Type B pancreatic cell (in vitro differentiated cells): ENCODE results near the gene TSGA10. TPM values are rescaled to one million over a fixed set of nuclear protein-coding genes. Genes with fewer than 3 reads are reported as not detected.
"Not testable (repeated sequence)": the region's sequence is repeated elsewhere in the genome, so short reads cannot be mapped to it uniquely, and the experiment has no call there.

ENCODE experiments used
- DNase-seq: peaks from one replicate; pipeline ENCODE4 v3.0.0; 2021; ENCODE audit warnings: mixed read lengths; ENCODE audit not compliant: unreplicated experiment; ENCODE audit errors: extremely low spot score
- H3K27ac Mint-ChIP-seq: 2 replicates; pipeline ENCODE4 v1.8.0; 2021; ENCODE audit warnings: mild to moderate bottlenecking, mixed read lengths
- H3K27me3 Mint-ChIP-seq: 2 replicates; pipeline ENCODE4 v1.8.0; 2021; ENCODE audit warnings: mixed read lengths
- H3K36me3 Mint-ChIP-seq: 2 replicates; pipeline ENCODE4 v1.8.0; 2021; ENCODE audit warnings: mixed read lengths
- H3K4me1 Mint-ChIP-seq: one replicate; pipeline ENCODE4 v1.8.0; 2021; ENCODE audit warnings: mixed read lengths; ENCODE audit not compliant: unreplicated experiment
- H3K4me3 Mint-ChIP-seq: 2 replicates; pipeline ENCODE4 v1.8.0; 2021; ENCODE audit warnings: mild to moderate bottlenecking, mixed read lengths
- H3K9me3 Mint-ChIP-seq: 2 replicates; pipeline ENCODE4 v1.8.0; 2021; ENCODE audit warnings: mixed read lengths
- long read RNA-seq: library from polyadenylated mRNA; unstranded; transcript quantifications from one replicate; pipeline ENCODE4 v2.0.0, GENCODE V29; 2020
- total RNA-seq: library from RNA; stranded (reverse); gene quantifications from 2 replicates; pipeline ENCODE4 v1.2.1, GENCODE V29; 2021; ENCODE audit warnings: low replicate concordance
- TF ChIP-seq, protein P1 (sequence below): fragments of 200-600 bp; sonication (generic); conservative IDR thresholded peaks from 2 replicates; pipeline ENCODE4 v1.5.0; 2021; ENCODE audit warnings: antibody characterized with exemption, mild to moderate bottlenecking

TSGA10 gene
- total RNA-seq: 7.4 and 10.9 TPM in 2 replicates
- long read RNA-seq, partial matches to known transcripts: 14 of 29 reads
- long read RNA-seq, other reads (novel, unspliced or antisense): 13 of 29 reads

GRCh38 chr2:99154643-99155536, at the start of gene TSGA10, which contains the start of gene LIPT1:
TSS of gene TSGA10 (minus strand) at chr2:99154942. CDS start at chr2:99109439, 45,503 bp downstream.
TSS of gene LIPT1 (plus strand) at chr2:99154967. CDS start at chr2:99161958, 6,991 bp downstream.
- H3K4me1 Mint-ChIP-seq: peaks cover 18% of the 10 kb centered on the region
- no peaks in the 10 kb centered on the region for H3K27me3 Mint-ChIP-seq
- H3K9me3 Mint-ChIP-seq: no peaks in the 10 kb centered on the region
- H3K4me3 Mint-ChIP-seq: no peak within 1 kb of the TSS
- no peak within 1 kb of the TSS for H3K27ac Mint-ChIP-seq
- DNase-seq: peak; percentile 89
- TF ChIP-seq, protein P1, sequence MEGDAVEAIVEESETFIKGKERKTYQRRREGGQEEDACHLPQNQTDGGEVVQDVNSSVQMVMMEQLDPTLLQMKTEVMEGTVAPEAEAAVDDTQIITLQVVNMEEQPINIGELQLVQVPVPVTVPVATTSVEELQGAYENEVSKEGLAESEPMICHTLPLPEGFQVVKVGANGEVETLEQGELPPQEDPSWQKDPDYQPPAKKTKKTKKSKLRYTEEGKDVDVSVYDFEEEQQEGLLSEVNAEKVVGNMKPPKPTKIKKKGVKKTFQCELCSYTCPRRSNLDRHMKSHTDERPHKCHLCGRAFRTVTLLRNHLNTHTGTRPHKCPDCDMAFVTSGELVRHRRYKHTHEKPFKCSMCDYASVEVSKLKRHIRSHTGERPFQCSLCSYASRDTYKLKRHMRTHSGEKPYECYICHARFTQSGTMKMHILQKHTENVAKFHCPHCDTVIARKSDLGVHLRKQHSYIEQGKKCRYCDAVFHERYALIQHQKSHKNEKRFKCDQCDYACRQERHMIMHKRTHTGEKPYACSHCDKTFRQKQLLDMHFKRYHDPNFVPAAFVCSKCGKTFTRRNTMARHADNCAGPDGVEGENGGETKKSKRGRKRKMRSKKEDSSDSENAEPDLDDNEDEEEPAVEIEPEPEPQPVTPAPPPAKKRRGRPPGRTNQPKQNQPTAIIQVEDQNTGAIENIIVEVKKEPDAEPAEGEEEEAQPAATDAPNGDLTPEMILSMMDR: peak; percentile 49
- H3K36me3 Mint-ChIP-seq: peaks cover 12% of the 10 kb centered on the region

- Mint-ChIP-seq H3K4me3 (no peak overlapping the region), H3K9me3 (no peaks in the 10 kb centered on the region), H3K36me3 (peaks cover 21% of the 10 kb centered on the region), H3K27me3 (no peaks in the 10 kb centered on the region), H3K4me1 (no peaks in the 10 kb centered on the region), H3K27ac (no peak overlapping the region)
- no peak for DNase-seq
- TF ChIP-seq, protein P1: peak; percentile 63
These were observed 47.4 kb upstream of the TSGA10 start for GRCh38 chr2:99201959-99202678.

DNA sequence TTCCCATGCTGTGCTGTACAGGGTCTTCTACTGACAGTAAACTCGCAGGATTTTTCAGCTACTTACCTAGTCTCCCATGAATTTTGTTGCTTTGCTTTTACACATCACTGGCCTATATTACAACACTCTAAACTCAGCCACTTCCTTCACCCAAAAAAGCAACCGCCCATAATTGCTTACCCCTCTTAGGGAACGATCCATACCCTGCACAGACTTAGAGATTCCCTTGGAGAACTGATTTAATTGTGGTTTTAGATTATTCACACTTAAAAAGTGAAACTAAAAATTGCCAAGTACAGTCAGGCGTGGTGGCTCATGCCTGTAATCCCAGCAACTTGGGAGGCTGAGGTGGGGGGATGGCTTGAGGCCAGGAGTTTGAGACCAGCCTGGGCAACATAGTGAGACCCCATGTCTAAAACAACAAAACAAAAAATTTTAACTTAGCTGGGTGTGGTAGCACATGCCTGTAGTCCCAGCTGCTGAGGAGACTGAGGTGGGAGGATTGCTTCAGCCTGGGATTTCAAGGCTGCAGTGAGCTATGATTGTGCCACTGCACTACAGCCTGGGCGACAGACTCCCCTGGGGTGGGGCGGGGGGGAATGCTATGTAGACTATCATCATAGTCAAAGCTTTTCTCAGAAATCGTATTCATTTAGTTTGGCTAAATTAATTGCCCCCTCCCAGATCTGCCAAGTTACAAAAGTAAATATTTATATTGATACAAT, 45.5 kb upstream of the TSGA10 start:
- TF ChIP-seq, protein P1: no peak
- no peaks in the 10 kb centered on the region for H3K4me1 Mint-ChIP-seq

DNA sequence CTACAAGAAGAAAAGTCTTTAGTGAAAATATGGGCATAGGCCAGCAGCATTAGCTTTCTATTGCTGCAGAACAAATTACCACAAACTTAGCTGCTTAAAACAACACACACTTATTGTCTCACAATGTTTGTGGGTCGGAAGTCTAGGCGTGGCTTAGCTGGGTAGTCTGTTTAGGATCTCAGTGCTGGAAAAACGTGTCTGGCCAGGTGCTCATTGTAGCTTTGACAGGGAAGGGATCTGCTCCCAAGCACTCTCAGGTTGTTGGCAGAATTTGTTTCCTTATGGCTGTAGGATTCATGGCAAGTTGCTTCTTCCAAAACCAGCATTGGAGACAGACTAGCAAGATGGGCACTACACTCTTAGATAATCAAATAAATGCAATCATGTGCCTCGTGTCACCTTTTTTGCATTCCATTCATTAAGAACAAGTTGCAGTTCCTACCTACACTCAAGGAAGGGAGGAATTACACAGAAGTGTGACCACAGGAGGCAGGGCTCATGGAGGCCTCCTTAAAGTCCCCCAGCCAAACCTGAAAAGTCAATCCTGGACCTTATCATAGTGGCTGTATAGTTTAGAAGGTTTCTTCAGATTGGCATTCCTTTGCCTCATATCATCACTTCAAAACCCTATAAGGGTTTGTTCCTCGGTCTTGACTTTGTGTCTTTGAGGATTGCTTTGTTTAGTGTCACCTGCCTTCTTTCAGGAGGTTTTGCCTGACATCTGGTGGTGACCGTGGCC, 43.5 kb upstream of the TSGA10 start:
- no peak for DNase-seq
- Mint-ChIP-seq H3K27me3 (no peaks in the 10 kb centered on the region), H3K4me1 (no peaks in the 10 kb centered on the region), H3K36me3 (peaks cover 23% of the 10 kb centered on the region), H3K27ac (peak overlapping the region; percentile 80), H3K4me3 (peak overlapping the region; percentile 17), H3K9me3 (no peaks in the 10 kb centered on the region)
- TF ChIP-seq, protein P1: no peak

More for the DNA sequence above, 45.5 kb upstream of the TSGA10 start:
- Mint-ChIP-seq H3K9me3 (no peaks in the 10 kb centered on the region), H3K27ac (no peak overlapping the region), H3K36me3 (peaks cover 19% of the 10 kb centered on the region), H3K27me3 (no peaks in the 10 kb centered on the region), H3K4me3 (no peak overlapping the region)
- no peak for DNase-seq

GRCh38 chr2:99192364-99192763, 37.6 kb upstream of the TSGA10 start:
- H3K9me3 Mint-ChIP-seq, H3K27ac Mint-ChIP-seq, H3K4me1 Mint-ChIP-seq, H3K27me3 Mint-ChIP-seq, H3K4me3 Mint-ChIP-seq, DNase-seq: not testable (repeated sequence)
- H3K36me3 Mint-ChIP-seq: peaks cover 44% of the 10 kb centered on the region
